MM.1S (cell line): ENCODE data around the gene ADGRV1.
"Not testable (repeated sequence)": the region's sequence is repeated elsewhere in the genome, so short reads cannot be mapped to it uniquely, and the experiment has no call there.

Source experiments
- EZH2phosphoT487 ChIP-seq: fragments of 300-600 bp; sonication (generic); IDR thresholded peaks from 2 replicates; pipeline ENCODE4 v1.6.1; 2018; ENCODE audit warnings: antibody characterized with exemption, low read length
- TF ChIP-seq, protein P1 (sequence below): fragments of 300-600 bp; sonication (generic); IDR thresholded peaks from 2 replicates; pipeline ENCODE4 v1.5.1; 2016; ENCODE audit warnings: antibody characterized with exemption, low read length, mixed read lengths

DNA sequence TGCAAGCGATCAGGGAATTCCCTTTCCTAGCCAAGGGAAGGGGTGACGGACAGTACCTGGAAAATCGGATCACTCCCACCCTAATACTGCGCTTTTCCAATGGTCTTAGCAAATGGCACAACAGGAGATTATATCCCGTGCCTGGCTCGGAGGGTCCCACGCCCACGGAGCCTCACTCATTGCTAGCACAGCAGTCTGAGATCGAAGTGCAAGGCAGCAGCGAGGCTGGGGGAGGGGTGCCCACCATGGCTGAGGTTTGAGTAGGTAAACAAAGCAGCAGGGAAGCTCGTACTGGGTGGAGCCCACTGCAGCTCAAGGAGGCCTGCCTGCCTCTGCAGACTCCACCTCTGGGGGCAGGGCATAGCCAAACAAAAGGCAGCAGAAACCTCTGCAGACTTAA is 411.3 kb downstream of the ADGRV1 start:
- TF ChIP-seq EZH2phosphoT487, result not testable (repeated sequence)
- TF ChIP-seq, protein P1, sequence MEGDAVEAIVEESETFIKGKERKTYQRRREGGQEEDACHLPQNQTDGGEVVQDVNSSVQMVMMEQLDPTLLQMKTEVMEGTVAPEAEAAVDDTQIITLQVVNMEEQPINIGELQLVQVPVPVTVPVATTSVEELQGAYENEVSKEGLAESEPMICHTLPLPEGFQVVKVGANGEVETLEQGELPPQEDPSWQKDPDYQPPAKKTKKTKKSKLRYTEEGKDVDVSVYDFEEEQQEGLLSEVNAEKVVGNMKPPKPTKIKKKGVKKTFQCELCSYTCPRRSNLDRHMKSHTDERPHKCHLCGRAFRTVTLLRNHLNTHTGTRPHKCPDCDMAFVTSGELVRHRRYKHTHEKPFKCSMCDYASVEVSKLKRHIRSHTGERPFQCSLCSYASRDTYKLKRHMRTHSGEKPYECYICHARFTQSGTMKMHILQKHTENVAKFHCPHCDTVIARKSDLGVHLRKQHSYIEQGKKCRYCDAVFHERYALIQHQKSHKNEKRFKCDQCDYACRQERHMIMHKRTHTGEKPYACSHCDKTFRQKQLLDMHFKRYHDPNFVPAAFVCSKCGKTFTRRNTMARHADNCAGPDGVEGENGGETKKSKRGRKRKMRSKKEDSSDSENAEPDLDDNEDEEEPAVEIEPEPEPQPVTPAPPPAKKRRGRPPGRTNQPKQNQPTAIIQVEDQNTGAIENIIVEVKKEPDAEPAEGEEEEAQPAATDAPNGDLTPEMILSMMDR, result not testable (repeated sequence)
